Neural progenitor cell (in vitro differentiated cells): ENCODE results near the gene MAMDC4. TPM values are rescaled to one million over a fixed set of nuclear protein-coding genes. Genes with fewer than 3 reads are reported as not detected.

ENCODE experiments used
- DNase-seq: peaks from one replicate; pipeline ENCODE4 v3.0.0-alpha.2; 2016; ENCODE audit warnings: low spot score
- H2AFZ ChIP-seq: fragments of 200-600 bp; sonication (generic); replicated peaks from 2 replicates; pipeline ENCODE4 v1.6.1; 2016; ENCODE audit warnings: antibody characterized with exemption
- H3F3A ChIP-seq: fragments of 200-600 bp; sonication (generic); 2 replicates; pipeline ENCODE4 v1.6.1; 2016; ENCODE audit warnings: antibody characterized with exemption, low read depth
- H3K27ac ChIP-seq: fragments of 200-600 bp; sonication (generic); 2 replicates; pipeline ENCODE4 v1.5.1; 2016; ENCODE audit warnings: mild to moderate bottlenecking
- H3K27me3 ChIP-seq: fragments of 200-600 bp; sonication (generic); 2 replicates; pipeline ENCODE4 v1.6.1; 2016; ENCODE audit warnings: mild to moderate bottlenecking, moderate library complexity
- H3K36me3 ChIP-seq: fragments of 200-600 bp; sonication (generic); 2 replicates; pipeline ENCODE4 v1.5.1; 2016
- H3K4me1 ChIP-seq: fragments of 200-600 bp; sonication (generic); 2 replicates; pipeline ENCODE4 v1.6.1; 2016; ENCODE audit warnings: mixed run types
- H3K4me2 ChIP-seq: fragments of 200-600 bp; sonication (generic); 2 replicates; pipeline ENCODE4 v1.6.1; 2016
- H3K4me3 ChIP-seq: fragments of 200-600 bp; sonication (generic); 2 replicates; pipeline ENCODE4 v1.5.1; 2016
- H3K79me2 ChIP-seq: fragments of 200-600 bp; sonication (generic); 2 replicates; pipeline ENCODE4 v1.6.1; 2016; ENCODE audit warnings: low read depth
- H3K9ac ChIP-seq: fragments of 200-600 bp; sonication (generic); 2 replicates; pipeline ENCODE4 v1.6.1; 2016
- H3K9me3 ChIP-seq: fragments of 200-600 bp; sonication (generic); 2 replicates; pipeline ENCODE4 v1.5.1; 2016; ENCODE audit warnings: low read depth
- H4K20me1 ChIP-seq: fragments of 200-600 bp; sonication (generic); 2 replicates; pipeline ENCODE4 v1.6.1; 2016; ENCODE audit warnings: low read depth
- H3K27ac Mint-ChIP-seq: 3 replicates; pipeline ENCODE4 v1.8.0; 2021; ENCODE audit warnings: mixed read lengths
- H3K27me3 Mint-ChIP-seq: 2 replicates; pipeline ENCODE4 v1.8.0; 2022; ENCODE audit warnings: low read depth, mild to moderate bottlenecking, inconsistent platforms, moderate library complexity, mixed read lengths; ENCODE audit not compliant: insufficient read depth
- H3K36me3 Mint-ChIP-seq: 3 replicates; pipeline ENCODE4 v1.8.0; 2021; ENCODE audit warnings: mixed read lengths
- H3K4me1 Mint-ChIP-seq: 3 replicates; pipeline ENCODE4 v1.8.0; 2021; ENCODE audit warnings: mixed read lengths
- H3K4me3 Mint-ChIP-seq: 3 replicates; pipeline ENCODE4 v1.8.0; 2021; ENCODE audit warnings: mild to moderate bottlenecking, moderate library complexity, mixed read lengths
- H3K9me3 Mint-ChIP-seq: 3 replicates; pipeline ENCODE4 v1.8.0; 2020; ENCODE audit warnings: mixed read lengths
- EZH2 ChIP-seq: fragments of 200-600 bp; sonication (generic); IDR thresholded peaks from 2 replicates; pipeline ENCODE4 v1.6.1; 2017; ENCODE audit warnings: antibody characterized with exemption, mild to moderate bottlenecking, moderate library complexity
- EZH2phosphoT487 ChIP-seq: fragments of 200-600 bp; sonication (generic); IDR thresholded peaks from 2 replicates; pipeline ENCODE4 v1.6.1; 2017; ENCODE audit warnings: antibody characterized with exemption
- total RNA-seq: library from RNA; depleted of rRNA; stranded (reverse); fragments of >200 nt; gene quantifications from 2 replicates; pipeline ENCODE4 v1.2.3, GENCODE V29; 2015; ENCODE audit warnings: low replicate concordance
- TF ChIP-seq, protein P1 (sequence below): fragments of 200-600 bp; sonication (generic); IDR thresholded peaks from 2 replicates; pipeline ENCODE4 v1.5.1; 2017; ENCODE audit warnings: antibody characterized with exemption, mild to moderate bottlenecking

The MAMDC4 gene
- total RNA-seq, 1 donor from 2014 or later, result 2.6 TPM

DNA sequence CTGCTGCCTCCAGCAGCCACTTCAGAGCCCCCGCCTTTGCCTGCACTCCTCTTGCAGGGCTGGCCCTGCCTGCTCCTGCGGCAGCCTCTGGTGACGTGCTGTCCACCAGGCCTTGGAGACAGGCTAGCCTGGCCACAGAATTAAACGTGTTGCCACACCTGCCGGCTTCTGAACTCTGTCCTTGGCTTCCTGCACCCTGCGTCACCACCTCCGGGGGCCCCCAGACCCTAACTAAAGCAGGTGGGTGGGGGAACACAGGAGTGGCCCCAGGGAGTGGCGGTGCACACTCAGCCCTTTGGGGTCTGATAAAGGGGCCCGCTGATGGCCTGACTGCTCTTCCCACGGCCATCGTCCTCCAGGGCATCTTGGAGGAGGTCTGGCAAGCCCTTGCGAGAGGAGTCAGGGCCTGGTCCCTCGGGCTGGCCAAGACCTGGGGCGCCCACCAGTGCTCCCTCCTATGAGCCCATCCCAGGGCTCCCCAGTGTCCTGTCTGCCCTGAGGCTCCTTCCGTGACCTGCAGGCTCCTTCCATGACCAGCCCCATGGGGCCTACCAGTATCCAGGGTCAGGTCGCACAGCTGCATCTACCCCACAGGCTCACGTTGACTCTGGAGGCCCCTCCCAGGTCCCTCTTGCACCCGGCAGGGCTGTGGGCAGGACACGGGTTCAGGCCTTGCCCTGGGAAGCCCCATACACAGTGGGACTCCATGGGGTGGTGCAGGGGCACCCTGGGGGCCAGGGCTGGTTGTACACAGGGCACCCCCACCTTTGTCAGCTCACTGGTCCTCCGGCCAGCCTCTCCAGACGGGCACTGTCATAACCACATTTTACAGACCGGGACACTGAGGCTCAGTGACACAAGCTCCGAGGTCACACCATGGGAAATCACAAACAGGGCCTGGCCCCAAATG, 1.0 kb upstream of the MAMDC4 start:
- H3K4me1 Mint-ChIP-seq, result no peaks in the 10 kb centered on the region
- H3K4me2 ChIP-seq, result no peak overlapping the region
- DNase-seq, result no peak

DNA sequence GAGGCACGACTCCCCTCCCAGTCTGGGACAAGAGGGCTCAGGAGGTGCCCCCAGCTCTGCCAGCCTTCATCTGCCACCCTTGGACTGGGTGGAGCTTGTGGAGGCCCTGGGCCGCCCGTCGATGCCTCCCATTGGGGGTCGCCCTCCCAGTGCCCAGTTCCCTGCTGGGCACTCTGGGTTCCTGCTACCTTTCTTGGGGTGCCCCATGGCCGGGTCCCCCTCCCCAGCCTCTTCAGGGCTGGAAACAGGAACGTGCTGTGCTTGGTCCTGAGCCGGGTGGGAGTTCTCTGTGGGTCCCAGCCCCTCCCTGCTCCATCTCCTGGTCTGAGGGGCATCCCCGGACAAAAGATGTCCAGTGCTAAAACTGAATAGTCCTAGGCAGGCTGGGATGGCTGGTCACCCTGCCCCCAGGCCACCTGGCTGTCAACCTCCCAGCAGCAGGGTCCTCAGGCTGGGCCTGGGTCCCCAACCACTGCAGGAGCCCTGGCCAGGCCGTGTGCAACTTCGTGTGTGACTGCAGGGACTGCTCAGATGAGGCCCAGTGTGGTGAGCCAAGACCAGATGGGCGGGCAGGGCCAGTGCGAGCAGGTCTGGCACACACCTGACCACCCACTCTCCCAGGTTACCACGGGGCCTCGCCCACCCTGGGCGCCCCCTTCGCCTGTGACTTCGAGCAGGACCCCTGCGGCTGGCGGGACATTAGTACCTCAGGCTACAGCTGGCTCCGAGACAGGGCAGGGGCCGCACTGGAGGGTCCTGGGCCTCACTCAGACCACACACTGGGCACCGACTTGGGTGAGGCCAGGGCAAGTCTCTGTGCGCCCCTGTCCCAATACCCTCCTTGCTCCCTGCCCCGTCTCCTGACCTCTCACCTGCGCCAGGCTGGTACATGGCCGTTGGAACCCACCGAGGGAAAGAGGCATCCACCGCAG, 784 bp downstream of the MAMDC4 start:
- Histone ChIP-seq H2AFZ (no peak overlapping the region), H3K79me2 (peaks cover 8% of the 10 kb centered on the region), H3K27me3 (no peaks in the 10 kb centered on the region), H3K4me2 (no peak overlapping the region), H3K36me3 (no peaks in the 10 kb centered on the region), H3F3A (peaks cover 11% of the 10 kb centered on the region), H3K9me3 (no peaks in the 10 kb centered on the region), H3K27ac (no peak overlapping the region), H3K4me3 (no peak overlapping the region), H3K4me1 (peaks cover 5% of the 10 kb centered on the region), H4K20me1 (peaks cover 22% of the 10 kb centered on the region), H3K9ac (no peak overlapping the region)
- H3K36me3 Mint-ChIP-seq, result no peaks in the 10 kb centered on the region
- DNase-seq, result no peak
- H3K27ac Mint-ChIP-seq, result no peak overlapping the region
- peaks cover 7% of the 10 kb centered on the region for H3K27me3 Mint-ChIP-seq
- no peaks in the 10 kb centered on the region for H3K9me3 Mint-ChIP-seq
- no peak overlapping the region for H3K4me3 Mint-ChIP-seq
- no peaks in the 10 kb centered on the region for H3K4me1 Mint-ChIP-seq
- TF ChIP-seq, protein P1, sequence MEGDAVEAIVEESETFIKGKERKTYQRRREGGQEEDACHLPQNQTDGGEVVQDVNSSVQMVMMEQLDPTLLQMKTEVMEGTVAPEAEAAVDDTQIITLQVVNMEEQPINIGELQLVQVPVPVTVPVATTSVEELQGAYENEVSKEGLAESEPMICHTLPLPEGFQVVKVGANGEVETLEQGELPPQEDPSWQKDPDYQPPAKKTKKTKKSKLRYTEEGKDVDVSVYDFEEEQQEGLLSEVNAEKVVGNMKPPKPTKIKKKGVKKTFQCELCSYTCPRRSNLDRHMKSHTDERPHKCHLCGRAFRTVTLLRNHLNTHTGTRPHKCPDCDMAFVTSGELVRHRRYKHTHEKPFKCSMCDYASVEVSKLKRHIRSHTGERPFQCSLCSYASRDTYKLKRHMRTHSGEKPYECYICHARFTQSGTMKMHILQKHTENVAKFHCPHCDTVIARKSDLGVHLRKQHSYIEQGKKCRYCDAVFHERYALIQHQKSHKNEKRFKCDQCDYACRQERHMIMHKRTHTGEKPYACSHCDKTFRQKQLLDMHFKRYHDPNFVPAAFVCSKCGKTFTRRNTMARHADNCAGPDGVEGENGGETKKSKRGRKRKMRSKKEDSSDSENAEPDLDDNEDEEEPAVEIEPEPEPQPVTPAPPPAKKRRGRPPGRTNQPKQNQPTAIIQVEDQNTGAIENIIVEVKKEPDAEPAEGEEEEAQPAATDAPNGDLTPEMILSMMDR, result no peak
- no peak for TF ChIP-seq EZH2
- TF ChIP-seq EZH2phosphoT487, result no peak

More for the DNA sequence above, 1.0 kb upstream of the MAMDC4 start:
- H3K9me3 Mint-ChIP-seq, result no peaks in the 10 kb centered on the region
- no peak overlapping the region for H2AFZ ChIP-seq
- no peaks in the 10 kb centered on the region for H3K9me3 ChIP-seq
- H4K20me1 ChIP-seq, result peaks cover 18% of the 10 kb centered on the region
- H3K27ac Mint-ChIP-seq, result no peak overlapping the region
- peaks cover 17% of the 10 kb centered on the region for H3F3A ChIP-seq
- H3K79me2 ChIP-seq, result peaks cover 8% of the 10 kb centered on the region
- H3K36me3 ChIP-seq, result no peaks in the 10 kb centered on the region
- H3K36me3 Mint-ChIP-seq, result no peaks in the 10 kb centered on the region
- H3K27me3 ChIP-seq, result peaks cover 11% of the 10 kb centered on the region
- H3K9ac ChIP-seq, result no peak overlapping the region
- H3K4me1 ChIP-seq, result peaks cover 5% of the 10 kb centered on the region
- H3K4me3 Mint-ChIP-seq, result peak overlapping the region; percentile 58
- no peak overlapping the region for H3K4me3 ChIP-seq
- no peak overlapping the region for H3K27ac ChIP-seq
- TF ChIP-seq EZH2phosphoT487 (no peak), EZH2 (no peak)
- TF ChIP-seq, protein P1, result no peak
- H3K27me3 Mint-ChIP-seq, result peaks cover 16% of the 10 kb centered on the region

DNA sequence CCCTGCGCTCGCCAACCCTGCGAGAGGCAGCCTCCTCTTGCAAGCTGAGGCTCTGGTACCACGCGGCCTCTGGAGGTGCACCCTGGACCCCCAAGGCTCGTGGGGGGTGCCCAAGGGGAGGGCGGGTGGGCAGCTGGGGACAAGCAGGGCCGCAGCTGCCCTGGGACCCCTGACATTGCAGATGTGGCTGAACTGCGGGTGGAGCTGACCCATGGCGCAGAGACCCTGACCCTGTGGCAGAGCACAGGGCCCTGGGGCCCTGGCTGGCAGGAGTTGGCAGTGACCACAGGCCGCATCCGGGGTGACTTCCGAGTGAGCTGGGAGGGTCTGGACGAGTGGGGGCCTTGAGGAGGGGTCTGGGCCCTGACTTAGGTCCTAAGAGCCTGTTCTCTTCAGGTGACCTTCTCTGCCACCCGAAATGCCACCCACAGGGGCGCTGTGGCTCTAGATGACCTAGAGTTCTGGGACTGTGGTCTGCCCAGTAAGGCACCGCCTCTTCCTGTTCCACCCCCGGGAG, 1.5 kb downstream of the MAMDC4 start:
- no peak overlapping the region for H3K4me3 ChIP-seq
- H3F3A ChIP-seq, result peaks cover 4% of the 10 kb centered on the region
- no peaks in the 10 kb centered on the region for H3K36me3 ChIP-seq
- H4K20me1 ChIP-seq, result peaks cover 22% of the 10 kb centered on the region
- H3K27me3 ChIP-seq, result no peaks in the 10 kb centered on the region
- H3K4me1 Mint-ChIP-seq, result no peaks in the 10 kb centered on the region
- H3K79me2 ChIP-seq, result peaks cover 8% of the 10 kb centered on the region
- no peak overlapping the region for H3K9ac ChIP-seq
- no peak overlapping the region for H2AFZ ChIP-seq
- peaks cover 5% of the 10 kb centered on the region for H3K27me3 Mint-ChIP-seq
- H3K9me3 ChIP-seq, result no peaks in the 10 kb centered on the region
- TF ChIP-seq, protein P1, result no peak
- TF ChIP-seq EZH2 (no peak), EZH2phosphoT487 (no peak)
- no peak overlapping the region for H3K4me3 Mint-ChIP-seq
- no peaks in the 10 kb centered on the region for H3K9me3 Mint-ChIP-seq
- no peaks in the 10 kb centered on the region for H3K36me3 Mint-ChIP-seq
- H3K4me1 ChIP-seq, result peaks cover 5% of the 10 kb centered on the region
- H3K27ac ChIP-seq, result no peak overlapping the region
- no peak for DNase-seq
- no peak overlapping the region for H3K4me2 ChIP-seq
- no peak overlapping the region for H3K27ac Mint-ChIP-seq
